Measurements from ENCODE around the gene XPO5.

DNA sequence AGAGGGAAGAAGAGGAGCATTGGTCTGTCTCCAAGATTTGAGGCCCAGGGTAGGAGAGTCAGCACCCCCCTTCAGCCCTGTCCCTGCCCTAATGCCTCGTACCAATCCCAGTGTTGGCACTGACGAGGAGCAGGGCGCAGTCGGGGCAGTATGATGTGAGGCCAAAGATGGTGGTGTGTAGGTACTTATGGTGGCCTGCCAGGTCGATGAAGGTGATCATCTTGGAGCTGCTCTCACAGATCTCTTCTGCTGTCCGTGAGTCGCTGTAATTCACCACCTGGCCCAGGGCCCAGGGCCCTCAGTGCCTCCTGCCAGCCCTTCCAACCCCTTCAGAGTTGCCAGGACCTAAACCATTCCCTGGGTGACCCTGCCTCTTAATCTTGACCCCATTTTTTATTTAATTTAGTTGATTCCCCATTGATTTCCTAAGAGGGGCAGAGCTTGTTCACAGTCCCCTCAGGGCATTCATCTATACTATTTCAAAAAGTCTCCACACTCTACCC is 49.0 kb upstream of the XPO5 start:
- TF ChIP-seq, protein P1, sequence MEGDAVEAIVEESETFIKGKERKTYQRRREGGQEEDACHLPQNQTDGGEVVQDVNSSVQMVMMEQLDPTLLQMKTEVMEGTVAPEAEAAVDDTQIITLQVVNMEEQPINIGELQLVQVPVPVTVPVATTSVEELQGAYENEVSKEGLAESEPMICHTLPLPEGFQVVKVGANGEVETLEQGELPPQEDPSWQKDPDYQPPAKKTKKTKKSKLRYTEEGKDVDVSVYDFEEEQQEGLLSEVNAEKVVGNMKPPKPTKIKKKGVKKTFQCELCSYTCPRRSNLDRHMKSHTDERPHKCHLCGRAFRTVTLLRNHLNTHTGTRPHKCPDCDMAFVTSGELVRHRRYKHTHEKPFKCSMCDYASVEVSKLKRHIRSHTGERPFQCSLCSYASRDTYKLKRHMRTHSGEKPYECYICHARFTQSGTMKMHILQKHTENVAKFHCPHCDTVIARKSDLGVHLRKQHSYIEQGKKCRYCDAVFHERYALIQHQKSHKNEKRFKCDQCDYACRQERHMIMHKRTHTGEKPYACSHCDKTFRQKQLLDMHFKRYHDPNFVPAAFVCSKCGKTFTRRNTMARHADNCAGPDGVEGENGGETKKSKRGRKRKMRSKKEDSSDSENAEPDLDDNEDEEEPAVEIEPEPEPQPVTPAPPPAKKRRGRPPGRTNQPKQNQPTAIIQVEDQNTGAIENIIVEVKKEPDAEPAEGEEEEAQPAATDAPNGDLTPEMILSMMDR (IDR thresholded peaks at IDR 0.05): no peak
- TF ChIP-seq POLR2A (IDR thresholded peaks at IDR 0.05) (no peak), POLR2AphosphoS5 (IDR thresholded peaks at IDR 0.05) (no peak), EP300 (IDR thresholded peaks at IDR 0.05) (no peak)

Data from sigmoid colon (tissue), 4 donors.